Spinal cord (tissue), 10 donors: ENCODE measurements around the gene SF3B6. TPM values are rescaled to one million over a fixed set of nuclear protein-coding genes. Genes with fewer than 3 reads are reported as not detected.

Experiments
- DNase-seq, 6 donors: peaks; one replicate each; pipeline versions ENCODE4 v3.0.0 to v3.0.0-alpha.2; 2013 to 2015; ENCODE audit warnings: low spot score in 6 of 6, low read depth in 4 of 6
- H3K27ac ChIP-seq: one replicate; pipeline ENCODE4 v1.5.1; 2013; ENCODE audit warnings: low read depth, low read length, control low read depth
- H3K27me3 ChIP-seq: one replicate; pipeline ENCODE4 v1.6.1; 2013; ENCODE audit warnings: low read length; ENCODE audit not compliant: control insufficient read depth, insufficient read depth
- H3K36me3 ChIP-seq: one replicate; pipeline ENCODE4 v1.6.1; 2013; ENCODE audit warnings: low read length; ENCODE audit not compliant: control insufficient read depth, insufficient read depth
- H3K4me1 ChIP-seq: one replicate; pipeline ENCODE4 v1.6.1; 2013; ENCODE audit warnings: low read length; ENCODE audit not compliant: control insufficient read depth, insufficient read depth
- H3K4me3 ChIP-seq: one replicate; pipeline ENCODE4 v1.5.1; 2013; ENCODE audit warnings: low read depth, low read length, control low read depth
- H3K9me3 ChIP-seq: one replicate; pipeline ENCODE4 v1.6.1; 2013; ENCODE audit warnings: low read length; ENCODE audit not compliant: control insufficient read depth, insufficient read depth
- WGBS: methylation state at CpG from one replicate; pipeline ENCODE4 v1.1.5; 2013; ENCODE audit warnings: missing lambda C conversion rate; ENCODE audit not compliant: insufficient coverage; 5-methylcytosine and 5-hydroxymethylcytosine counted together
- polyA plus RNA-seq, 2 donors: library from polyadenylated mRNA; unstranded; fragments of 120-200 nt; gene quantifications; one replicate each; pipeline ENCODE4 v1.2.1, GENCODE V29; 2013; ENCODE audit not compliant: insufficient read length in 2 of 2
- small RNA-seq: library from RNA; depleted of rRNA; stranded (forward); fragments of <200 nt; gene quantifications from one replicate; pipeline ENCODE3, GENCODE V24; 2014; ENCODE audit warnings: low replicate concordance
- total RNA-seq, 2 donors: library from RNA; depleted of rRNA in 1 of 2; stranded (reverse); fragments of 120-200 nt in 1 of 2; fragments of >200 nt in 1 of 2; gene quantifications; one replicate each; pipeline versions ENCODE4 v1.2.3 to v1.2.4, GENCODE V29; 2013 to 2014
- donor health status: healthy.

The SF3B6 gene
- total and polyA plus RNA-seq, 4 donors: 102 to 162 (median 112) TPM

- no peaks in the 10 kb centered on the region for H3K27me3 ChIP-seq
- H3K4me1 ChIP-seq: no peaks in the 10 kb centered on the region
- DNase-seq: no peak
- peaks cover 46% of the 10 kb centered on the region for H3K36me3 ChIP-seq
- H3K27ac ChIP-seq: no peak overlapping the region
- no peak overlapping the region for H3K4me3 ChIP-seq
- H3K9me3 ChIP-seq: no peaks in the 10 kb centered on the region
- 94% methylated on average over 14 of the region's 16 CpGs for WGBS
Observed at GRCh38 chr2:24022975-24023575, 53.1 kb downstream of the SF3B6 start.

- no peak for DNase-seq
- 94% methylated on average over 12 of the region's 14 CpGs for WGBS
- H3K36me3 ChIP-seq: peaks cover 44% of the 10 kb centered on the region
- no peaks in the 10 kb centered on the region for H3K9me3 ChIP-seq
- no peak overlapping the region for H3K27ac ChIP-seq
- no peaks in the 10 kb centered on the region for H3K27me3 ChIP-seq
- no peak overlapping the region for H3K4me3 ChIP-seq
- H3K4me1 ChIP-seq: no peaks in the 10 kb centered on the region
Observed at GRCh38 chr2:24022324-24022974, 53.7 kb downstream of the SF3B6 start.

GRCh38 chr2:24021122-24021998, 54.8 kb downstream of the SF3B6 start:
- H3K27ac ChIP-seq: no peak overlapping the region
- DNase-seq: no peak
- WGBS: 76% methylated on average over 16 of the region's 19 CpGs
- peaks cover 54% of the 10 kb centered on the region for H3K36me3 ChIP-seq
- no peaks in the 10 kb centered on the region for H3K4me1 ChIP-seq
- H3K27me3 ChIP-seq: no peaks in the 10 kb centered on the region
- no peaks in the 10 kb centered on the region for H3K9me3 ChIP-seq
- no peak overlapping the region for H3K4me3 ChIP-seq

GRCh38 chr2:24020244-24020643, 55.9 kb downstream of the SF3B6 start:
- H3K4me3 ChIP-seq: no peak overlapping the region
- no CpG with 5 or more reads among the region's 4 CpGs for WGBS
- no peaks in the 10 kb centered on the region for H3K4me1 ChIP-seq
- H3K27ac ChIP-seq: no peak overlapping the region
- peaks cover 48% of the 10 kb centered on the region for H3K36me3 ChIP-seq
- no peaks in the 10 kb centered on the region for H3K9me3 ChIP-seq
- H3K27me3 ChIP-seq: no peaks in the 10 kb centered on the region
- no peak for DNase-seq

GRCh38 chr2:24019729-24020128, 56.4 kb downstream of the SF3B6 start:
- Histone ChIP-seq H3K9me3 (no peaks in the 10 kb centered on the region), H3K4me1 (no peaks in the 10 kb centered on the region), H3K4me3 (no peak overlapping the region), H3K27ac (no peak overlapping the region), H3K36me3 (peaks cover 42% of the 10 kb centered on the region), H3K27me3 (no peaks in the 10 kb centered on the region)
- no peak for DNase-seq
- WGBS: 90% methylated on average over 2 of the region's 5 CpGs

GRCh38 chr2:24018241-24018640, 57.9 kb downstream of the SF3B6 start:
- DNase-seq: no peak
- peaks cover 29% of the 10 kb centered on the region for H3K36me3 ChIP-seq
- no peak overlapping the region for H3K27ac ChIP-seq
- H3K9me3 ChIP-seq: no peaks in the 10 kb centered on the region
- no peak overlapping the region for H3K4me3 ChIP-seq
- no peaks in the 10 kb centered on the region for H3K27me3 ChIP-seq
- WGBS: 75% methylated on average over 5 of the region's 9 CpGs
- H3K4me1 ChIP-seq: no peaks in the 10 kb centered on the region

GRCh38 chr2:24017711-24018110, 58.4 kb downstream of the SF3B6 start:
- Histone ChIP-seq H3K27ac (no peak overlapping the region), H3K9me3 (no peaks in the 10 kb centered on the region), H3K4me1 (no peaks in the 10 kb centered on the region), H3K36me3 (peaks cover 24% of the 10 kb centered on the region), H3K4me3 (no peak overlapping the region), H3K27me3 (no peaks in the 10 kb centered on the region)
- WGBS: 33% methylated on average over 1 of the region's 8 CpGs
- no peak for DNase-seq

Small RNA genes lying within 50 kb of the gene (small RNA-seq; reads per million reads assigned to genes)
- gene RNU6-370P: not detected

Other genes starting within 250 kb of the SF3B6 start
- gene ATAD2B, start 149.2 kb downstream of the SF3B6 start, total RNA-seq: 10 to 100 TPM; 28.1 to 42.4 TPM
- 10 to 100 TPM; 14.5 to 17.2 TPM for gene ATAD2B, start 149.2 kb downstream of the SF3B6 start, polyA plus RNA-seq
- 10 to 100 TPM; 27.1 to 34.6 TPM for gene UBXN2A, start 135.9 kb downstream of the SF3B6 start, total RNA-seq
- 10 to 100 TPM; 18.9 to 20.8 TPM for gene UBXN2A, start 135.9 kb downstream of the SF3B6 start, polyA plus RNA-seq
- gene MFSD2B, start 66.2 kb downstream of the SF3B6 start, total RNA-seq: 1 to 10 TPM; 1.1 to 1.2 TPM
- 1 to 10 TPM; 4.7 to 5.2 TPM for gene MFSD2B, start 66.2 kb downstream of the SF3B6 start, polyA plus RNA-seq
- gene WDCP, start 28.9 kb downstream of the SF3B6 start, total RNA-seq: 10 to 100 TPM; 14.7 to 16.1 TPM
- 10 to 100 TPM in 1 of 2 donors, 1 to 10 TPM in 1; 9.5 to 10.8 TPM for gene WDCP, start 28.9 kb downstream of the SF3B6 start, polyA plus RNA-seq
- 10 to 100 TPM; 35.9 to 72.4 TPM for gene FKBP1B, start 26.6 kb downstream of the SF3B6 start, total RNA-seq
- gene FKBP1B, start 26.6 kb downstream of the SF3B6 start, polyA plus RNA-seq: 100 to 1,000 TPM in 1 of 2 donors, 10 to 100 TPM in 1; 99.9 to 105 TPM
- gene TP53I3, start 8.5 kb upstream of the SF3B6 start, total RNA-seq: 10 to 100 TPM; 16.9 to 62.5 TPM
- gene TP53I3, start 8.5 kb upstream of the SF3B6 start, polyA plus RNA-seq: 10 to 100 TPM; 28.0 to 32.0 TPM
- 1 to 10 TPM; 1.5 to 4.5 TPM for gene PFN4, start 47.0 kb upstream of the SF3B6 start, total RNA-seq
- gene PFN4, start 47.0 kb upstream of the SF3B6 start, polyA plus RNA-seq: 1 to 10 TPM; 2.2 to 3.6 TPM
- gene FAM228B, start 47.1 kb upstream of the SF3B6 start, total RNA-seq: 10 to 100 TPM; 54.5 to 55.0 TPM
- gene FAM228B, start 47.1 kb upstream of the SF3B6 start, polyA plus RNA-seq: 10 to 100 TPM; 30.4 to 44.8 TPM
- 1 to 10 TPM in 1 of 2 donors, under 1 TPM in 1; 0.88 to 4.6 TPM for gene FAM228A, start 98.7 kb upstream of the SF3B6 start, total RNA-seq
- gene FAM228A, start 98.7 kb upstream of the SF3B6 start, polyA plus RNA-seq: 1 to 10 TPM; 1.8 to 2.8 TPM